GM19324 (cell line): ENCODE measurements around the gene ESRRG.
"Not testable (repeated sequence)": the region's sequence is repeated elsewhere in the genome, so short reads cannot be mapped to it uniquely, and the experiment has no call there.

Source experiments
- ATAC-seq: cut with Tn5 transposase; IDR thresholded peaks from one replicate; pipeline ENCODE4 v1.9.1; 2021; ENCODE audit warnings: mild to moderate bottlenecking, moderate library complexity; ENCODE audit not compliant: unreplicated experiment, low FRiP score

The ESRRG gene

DNA sequence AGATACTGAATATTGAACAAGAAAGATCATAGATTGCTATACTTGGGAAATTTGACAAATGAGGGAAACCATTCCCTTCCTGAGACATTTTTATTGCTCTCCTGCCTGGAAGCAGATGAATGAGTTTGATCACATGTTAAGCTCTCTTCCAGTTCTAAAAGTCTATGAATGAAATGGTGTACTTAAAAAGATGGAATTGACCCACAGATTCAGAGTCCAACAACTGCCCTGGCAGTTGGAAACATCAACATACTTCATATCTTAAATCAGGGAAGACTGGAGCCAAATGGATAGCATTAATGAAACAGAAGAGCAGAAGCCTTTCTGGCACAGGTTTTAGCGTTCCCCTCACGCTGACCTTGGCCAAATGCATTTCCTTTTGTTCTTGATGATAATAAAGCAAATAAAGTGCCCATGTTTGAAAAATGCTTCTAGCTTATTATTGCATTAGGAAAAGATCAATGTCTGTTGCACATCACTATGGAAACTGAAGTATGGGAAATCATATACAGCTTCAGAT is 142.6 kb downstream of the ESRRG start:
- ATAC-seq = no peak

DNA sequence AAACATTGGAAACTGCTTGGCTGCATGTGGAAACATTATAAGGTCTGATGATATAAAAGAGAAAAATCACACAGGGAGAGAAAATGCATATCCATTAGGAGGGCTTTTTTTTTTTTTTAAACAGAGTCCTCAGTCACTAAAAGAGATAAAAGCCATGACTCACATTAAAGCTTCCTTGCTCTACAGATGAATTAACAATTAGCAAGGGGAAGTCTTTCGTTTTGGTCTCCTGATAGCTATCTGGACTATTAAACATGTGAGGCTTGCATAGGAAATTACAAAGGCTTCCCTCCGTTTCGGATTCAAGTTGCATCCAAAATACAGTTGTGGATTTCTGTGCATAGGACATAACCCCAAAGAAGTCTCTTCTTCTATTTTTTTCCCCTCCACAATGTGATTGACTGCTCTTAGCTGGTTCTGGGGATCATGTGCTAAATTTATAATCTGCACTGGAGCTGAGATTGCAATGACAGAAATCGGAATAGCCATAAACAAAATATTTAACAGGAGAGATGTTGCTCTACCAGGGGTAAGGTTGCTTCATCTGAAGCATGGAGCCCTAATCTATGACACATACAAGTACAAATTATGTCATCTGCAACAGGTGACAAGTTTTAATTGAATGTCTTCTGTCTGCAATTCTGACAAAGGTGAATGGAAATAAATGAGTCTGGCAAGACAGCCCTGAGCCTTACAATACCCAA is 146.8 kb downstream of the ESRRG start:
- ATAC-seq = no peak

DNA sequence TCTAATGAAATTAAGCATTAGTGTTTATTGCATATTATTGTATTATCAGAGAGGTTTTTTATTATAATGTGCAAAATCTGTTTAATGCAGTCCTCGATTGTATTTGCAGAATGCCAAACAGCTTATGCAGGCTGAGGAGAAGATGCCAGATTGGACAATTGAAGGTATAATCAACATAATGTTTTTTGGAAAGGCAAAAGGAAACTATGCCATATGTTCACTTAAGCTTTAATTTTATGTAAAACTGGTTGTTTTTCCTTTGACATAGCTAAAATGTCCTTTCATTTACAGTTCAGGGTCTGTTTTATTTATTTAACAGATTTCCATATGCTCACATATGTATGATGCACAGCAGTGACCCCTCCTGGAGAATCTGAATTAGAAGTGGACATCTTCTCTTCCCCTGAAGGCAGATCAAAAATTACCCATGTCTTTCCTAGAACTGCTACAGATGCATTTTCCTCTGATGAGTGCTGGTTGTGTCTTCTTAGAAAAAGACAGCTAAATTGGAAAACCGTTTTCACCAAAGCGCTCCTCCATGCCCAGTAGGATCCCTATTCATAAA is 156.5 kb downstream of the ESRRG start:
- no peak for ATAC-seq

DNA sequence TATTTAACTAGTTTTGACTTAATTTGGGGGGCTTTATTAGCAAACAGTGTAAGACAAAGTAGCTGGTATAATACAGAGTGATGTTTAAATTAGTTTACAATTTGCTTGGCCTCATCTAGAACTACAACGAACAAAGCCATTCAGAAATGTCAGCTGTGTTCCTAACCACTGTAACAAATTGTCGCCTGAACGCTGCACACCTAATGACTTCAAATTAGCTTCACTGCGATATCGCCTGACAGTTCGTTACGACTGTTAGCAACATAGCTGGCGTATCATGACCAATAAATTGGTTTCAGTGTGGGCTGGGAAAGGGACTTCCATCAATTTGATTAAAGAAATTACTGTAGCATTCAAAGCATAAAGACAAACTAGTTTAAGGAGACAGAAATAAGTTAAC is 160.1 kb downstream of the ESRRG start:
- ATAC-seq = no peak

DNA sequence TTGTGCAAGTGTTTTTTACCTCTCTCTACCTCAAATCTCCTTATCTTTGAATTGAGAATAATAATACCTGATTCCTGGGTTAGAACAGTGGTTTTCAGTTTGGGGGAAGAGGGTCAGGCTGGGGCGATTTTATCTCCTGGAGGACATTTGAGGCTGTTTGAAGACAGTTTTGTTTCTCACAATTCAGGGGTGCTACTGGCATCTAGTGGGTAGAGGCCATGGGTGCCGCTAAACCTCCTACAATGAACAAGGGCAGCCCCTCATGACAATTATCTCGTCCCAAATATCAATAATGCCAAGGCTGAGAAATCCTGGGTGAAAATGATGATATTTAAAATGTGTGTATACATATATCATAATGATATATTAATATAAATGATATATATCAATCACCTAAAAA is 160.8 kb downstream of the ESRRG start:
- no peak for ATAC-seq

DNA sequence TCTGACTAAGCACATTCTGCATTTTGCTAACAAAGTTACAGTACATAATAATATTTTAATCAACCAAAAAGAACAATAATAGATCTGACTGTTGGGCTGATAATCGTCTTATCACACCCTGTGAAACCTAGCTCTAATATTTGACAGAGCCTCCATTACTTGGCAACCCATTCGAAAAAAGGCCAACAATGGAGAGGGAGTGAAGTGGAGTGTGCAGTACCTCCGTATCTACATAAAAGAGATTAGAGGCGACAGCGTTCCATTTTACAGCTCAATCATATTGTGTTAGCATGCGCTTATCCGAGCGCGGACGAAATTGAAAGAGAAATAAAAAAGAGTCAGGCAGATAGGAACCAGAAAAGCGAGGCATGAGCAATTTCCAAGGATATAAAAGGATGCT is 162.7 kb downstream of the ESRRG start:
- no peak for ATAC-seq

DNA sequence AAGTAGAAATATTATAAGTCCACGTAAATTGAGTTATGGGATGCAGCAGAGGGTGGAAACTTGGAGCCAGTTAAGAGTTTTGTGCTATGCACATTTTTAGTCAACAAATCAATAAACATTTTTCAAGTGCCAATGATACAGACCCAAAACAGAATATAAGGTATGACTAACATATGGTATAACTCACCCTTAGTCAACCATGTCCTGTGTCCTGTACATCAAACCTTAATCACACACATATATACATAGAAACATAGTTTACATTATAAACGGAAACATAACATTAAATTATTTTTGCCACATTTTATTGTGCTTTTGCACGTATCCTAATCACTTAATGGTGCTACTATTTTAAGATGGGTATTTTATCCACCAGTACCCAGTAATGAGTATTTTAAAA is 163.9 kb downstream of the ESRRG start:
- no peak for ATAC-seq

DNA sequence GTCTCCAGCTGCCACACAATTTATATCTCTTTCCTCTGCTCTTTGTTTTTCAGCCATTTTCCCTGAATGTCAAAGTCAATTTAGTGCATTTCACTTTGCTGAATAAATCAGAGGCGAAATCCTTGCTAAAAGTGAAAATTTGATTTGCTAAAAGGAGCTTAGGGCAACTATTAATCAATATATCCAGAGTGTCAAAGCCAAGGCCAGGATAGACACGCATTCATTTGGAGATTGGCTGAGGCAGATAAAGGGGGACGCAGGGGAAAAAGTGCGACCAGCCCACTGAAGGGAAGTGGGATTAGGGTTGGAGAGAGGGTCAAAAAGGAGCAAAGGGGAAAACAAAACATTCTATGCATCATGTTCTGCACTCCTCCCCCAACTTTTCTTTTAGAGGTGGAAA is 167.6 kb downstream of the ESRRG start:
- no peak for ATAC-seq

DNA sequence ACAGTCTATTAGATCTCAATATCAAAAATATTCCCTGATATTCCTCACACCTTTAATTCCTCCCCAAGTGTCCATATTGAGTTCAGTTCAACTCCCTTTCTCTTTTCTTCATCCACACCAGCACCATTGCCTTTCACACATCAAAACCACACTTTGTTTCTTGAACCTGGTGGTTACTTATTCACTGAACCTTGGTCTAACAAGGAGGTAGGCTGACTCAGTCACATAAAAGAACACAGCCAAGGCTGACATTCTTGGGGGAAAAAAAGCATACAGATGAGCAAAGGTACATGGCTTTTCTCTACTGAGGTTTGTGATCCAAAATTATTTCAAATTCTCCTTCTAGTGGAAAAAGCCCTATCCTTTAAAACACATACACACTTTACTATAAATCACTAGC is 168.3 kb downstream of the ESRRG start:
- ATAC-seq = no peak

DNA sequence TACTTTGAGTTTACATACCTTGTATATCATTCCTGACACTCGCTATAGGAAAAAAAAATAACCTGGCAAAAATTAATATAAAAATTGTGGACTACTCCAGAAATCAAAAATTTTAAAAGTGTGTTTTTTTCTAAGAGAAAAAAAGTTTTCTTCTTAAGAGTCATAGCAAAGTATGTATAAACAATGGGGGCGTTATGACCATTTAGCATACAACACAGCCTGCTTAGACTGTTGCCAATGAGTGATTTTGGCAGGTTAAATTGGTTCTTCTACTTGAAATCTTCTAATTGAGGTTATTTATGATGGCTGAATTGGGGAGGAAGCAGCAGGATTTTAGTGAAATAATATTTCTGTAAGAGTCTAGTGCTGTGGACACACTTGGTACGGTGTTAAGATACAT is 169.5 kb downstream of the ESRRG start:
- no peak for ATAC-seq

DNA sequence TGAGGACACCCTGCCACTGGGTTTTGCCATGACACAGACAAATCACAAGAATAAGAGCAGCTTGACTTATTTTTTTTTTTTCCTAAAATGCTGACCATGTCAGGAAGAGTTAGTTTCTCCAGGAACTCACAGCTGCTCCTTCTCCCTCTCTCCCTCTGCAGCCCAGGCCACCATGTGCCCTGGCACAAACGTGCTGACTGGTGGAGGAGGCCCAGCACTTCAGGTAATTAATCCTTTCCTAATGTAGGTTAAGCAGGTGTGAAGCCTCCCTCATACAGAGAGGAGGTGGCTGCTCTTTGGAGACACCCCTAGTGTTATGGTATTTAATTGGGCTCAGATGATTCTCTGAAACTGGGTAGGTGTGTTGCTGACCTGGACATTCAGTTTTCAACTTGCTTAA is 170.2 kb downstream of the ESRRG start:
- no peak for ATAC-seq

DNA sequence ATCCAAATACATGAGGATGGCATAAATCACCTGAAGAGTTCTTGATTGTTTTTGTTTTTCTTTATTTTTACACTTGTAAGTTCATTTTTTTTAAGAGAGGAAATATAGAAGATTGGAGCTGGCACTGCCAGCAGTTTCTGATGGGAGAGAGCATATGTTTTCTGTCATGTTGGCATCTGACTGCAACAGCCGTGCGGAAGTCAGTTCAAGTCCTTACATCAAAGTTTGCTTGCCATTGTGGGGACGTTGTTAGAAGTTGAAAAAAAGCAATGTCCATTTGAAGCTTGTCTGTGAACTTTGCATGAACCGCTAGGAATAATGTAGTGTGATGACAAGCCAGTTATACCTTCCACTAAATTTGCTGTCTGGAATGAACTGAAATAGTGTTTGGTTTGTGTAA is 173.4 kb downstream of the ESRRG start:
- ATAC-seq = no peak

DNA sequence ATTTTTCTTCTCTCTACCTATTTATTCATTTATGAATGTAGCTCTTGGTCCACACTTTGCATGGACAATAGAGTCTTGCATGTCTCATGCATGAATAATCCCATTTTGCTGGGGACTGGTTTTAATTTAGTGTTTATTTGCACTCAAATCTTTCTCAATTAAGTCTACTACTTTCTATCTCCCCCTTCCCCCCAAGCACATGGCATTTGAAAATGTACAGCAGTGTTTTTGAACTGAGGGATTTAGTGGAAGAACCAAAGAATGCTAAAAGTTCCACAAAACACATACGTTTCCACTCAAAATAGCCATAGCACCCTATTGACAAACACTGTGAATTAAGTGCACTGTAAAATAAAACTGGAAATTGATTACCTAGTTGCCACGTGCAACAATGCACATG is 180.5 kb downstream of the ESRRG start:
- no peak for ATAC-seq

DNA sequence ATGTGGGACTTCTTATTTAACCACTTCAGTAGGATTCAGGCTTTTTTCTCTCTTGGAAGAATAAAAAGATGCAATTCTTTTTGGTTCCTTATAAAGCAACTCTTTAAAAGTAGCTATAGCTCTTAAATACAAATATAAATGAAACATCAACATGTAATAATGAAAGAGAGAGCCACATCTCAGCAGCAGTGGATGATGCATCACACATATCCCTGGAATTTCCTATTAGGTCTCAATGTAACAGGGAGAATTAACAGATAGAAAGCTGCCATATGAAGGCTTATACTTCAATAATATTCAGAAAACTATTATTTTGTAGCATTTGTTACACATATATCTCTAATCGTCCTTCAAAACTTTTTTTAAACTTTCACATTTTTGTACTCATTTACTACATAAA is 181.0 kb downstream of the ESRRG start:
- ATAC-seq = no peak

DNA sequence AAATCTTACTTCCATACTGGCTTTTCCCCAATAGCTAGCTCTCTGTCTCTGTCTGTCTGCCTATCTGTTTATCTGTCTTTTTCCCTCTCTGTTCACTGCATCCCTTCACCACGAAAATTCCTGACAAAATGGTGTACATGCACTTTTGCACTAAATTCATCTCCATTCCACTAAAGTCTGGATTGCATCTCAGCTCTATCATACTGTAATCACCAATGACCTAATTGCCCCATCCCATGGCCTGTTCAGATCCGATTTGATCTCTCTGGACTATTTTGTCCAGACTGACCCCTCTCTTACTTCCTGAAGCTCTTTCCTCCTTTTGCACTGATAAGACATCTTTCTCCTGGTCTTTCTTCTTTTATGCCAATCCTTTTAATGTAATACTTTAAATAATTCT is 187.5 kb downstream of the ESRRG start:
- ATAC-seq = no peak

DNA sequence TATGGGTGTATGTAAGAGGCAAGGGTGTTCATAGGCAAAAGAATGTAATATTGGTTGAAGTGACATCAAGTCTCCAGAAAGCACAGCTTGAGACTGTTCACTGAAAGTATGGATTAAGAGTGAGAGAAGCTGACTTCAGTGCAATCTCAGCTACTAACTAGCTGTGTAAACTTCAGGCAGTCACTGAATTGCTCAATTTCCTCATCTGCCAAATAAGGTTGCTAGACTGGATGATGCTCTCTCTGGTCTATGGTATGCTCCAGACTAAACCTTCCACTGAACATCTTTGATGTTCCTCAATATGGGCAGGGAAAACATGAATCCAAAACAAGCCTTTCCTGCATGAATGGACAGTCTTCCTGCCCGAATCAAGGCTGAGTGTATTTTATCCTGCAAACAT is 188.2 kb downstream of the ESRRG start:
- ATAC-seq = no peak

DNA sequence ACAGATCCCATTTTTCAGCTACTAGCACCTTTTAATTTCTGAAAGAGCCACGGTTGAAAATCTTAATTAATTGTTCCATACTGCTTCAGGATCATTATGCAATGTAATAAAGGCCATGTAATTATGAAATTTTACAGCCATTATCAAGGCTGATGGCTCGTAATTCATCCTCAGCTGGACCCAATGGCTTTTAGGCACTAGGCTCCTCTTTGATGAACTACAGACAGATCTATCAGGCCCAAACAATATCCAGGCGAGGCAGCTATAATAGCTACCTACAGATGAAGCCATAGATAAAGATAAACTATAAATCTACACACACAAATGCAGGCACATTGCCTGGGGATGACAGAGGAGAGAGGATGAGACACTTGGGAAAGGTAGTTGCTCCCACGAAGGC is 189.5 kb downstream of the ESRRG start:
- no peak for ATAC-seq

DNA sequence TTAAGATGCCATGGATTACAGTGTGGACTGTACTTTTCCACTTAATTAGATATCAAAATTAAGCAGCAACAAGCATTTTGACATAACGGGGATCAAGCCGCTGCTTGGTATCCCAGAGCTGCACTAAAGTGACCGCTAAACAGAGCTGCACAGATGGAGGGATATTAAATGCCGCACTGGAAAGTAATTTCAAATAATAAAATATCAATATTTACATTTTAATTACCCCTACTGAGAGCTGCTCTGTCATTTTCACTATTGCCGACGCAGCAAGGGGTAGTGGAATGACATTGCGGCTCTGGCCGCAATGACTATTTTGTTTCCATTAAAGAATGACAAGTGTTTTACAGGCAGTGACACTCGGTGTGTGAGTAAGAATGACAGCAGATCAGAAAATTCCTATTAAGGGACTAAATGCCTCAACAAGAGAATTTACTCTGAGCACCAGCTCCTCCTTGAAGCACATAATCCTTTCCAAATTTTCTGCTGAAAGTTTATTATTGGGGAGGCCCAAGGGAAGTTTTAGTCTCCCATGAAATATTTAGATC is 190.9 kb downstream of the ESRRG start:
- ATAC-seq = no peak

DNA sequence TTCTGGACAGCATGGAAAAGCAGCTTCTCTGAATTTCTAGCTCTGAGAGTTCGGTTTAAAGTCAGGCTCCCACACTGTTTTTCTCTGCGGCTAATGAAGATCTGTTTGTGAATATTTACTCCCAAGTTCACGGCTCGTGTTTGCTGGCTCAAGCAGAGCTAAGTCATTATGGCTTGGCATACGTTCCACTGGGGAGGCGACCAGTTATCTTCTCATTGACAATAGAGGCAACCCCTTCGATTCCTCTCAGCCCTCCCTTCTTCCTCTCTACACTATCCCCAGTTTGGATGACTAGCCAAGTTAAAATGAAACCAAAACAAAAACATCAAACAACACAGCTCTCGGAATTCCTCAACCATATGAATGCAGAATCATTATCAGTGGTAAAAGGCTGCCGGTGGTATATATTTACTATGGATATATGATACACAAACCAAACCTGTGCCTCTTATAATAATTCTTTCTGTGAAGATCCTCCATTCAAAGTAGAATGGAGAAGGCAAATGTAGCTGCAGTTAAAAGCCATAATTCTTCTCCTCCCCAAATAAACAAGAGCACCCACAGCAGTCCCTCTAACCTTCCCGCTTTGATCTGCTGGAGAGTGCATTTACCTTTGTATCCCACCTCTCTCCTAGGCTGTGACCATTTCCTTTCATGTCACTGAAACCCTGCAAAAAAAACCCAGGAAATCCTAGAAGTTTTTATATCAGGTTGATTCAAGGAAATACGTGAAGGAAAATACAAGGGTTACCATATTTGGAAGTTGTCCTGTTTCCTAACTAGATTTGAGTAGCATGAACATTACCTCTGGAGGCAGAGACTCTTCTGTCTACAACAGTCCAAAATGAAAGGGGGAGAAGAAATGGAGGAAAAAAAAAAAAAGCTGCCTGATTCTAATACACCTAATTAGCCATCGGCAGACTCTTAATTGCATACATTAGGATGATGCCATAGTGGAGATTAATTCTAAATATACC is 191.7 kb downstream of the ESRRG start:
- peak; percentile 53 for ATAC-seq

DNA sequence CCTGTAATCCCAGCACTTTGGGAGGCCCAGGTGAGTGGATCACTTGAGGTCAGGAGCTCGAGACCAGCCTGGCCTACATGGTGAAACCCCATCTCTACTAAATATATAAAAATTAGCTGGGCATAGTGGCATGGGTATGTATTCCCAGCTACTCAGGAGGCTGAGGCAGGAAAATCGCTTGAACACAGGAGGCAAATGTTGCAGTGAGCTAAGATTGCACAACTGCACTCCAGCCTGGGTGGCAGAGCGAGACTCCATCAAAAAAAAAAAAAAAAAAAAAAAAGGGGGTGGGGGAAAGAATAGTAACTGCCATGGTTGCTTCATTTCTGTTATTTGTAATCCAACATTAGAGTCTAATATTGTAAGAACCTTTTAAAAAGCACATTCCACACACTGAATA is 193.4 kb downstream of the ESRRG start:
- ATAC-seq = not testable (repeated sequence)

DNA sequence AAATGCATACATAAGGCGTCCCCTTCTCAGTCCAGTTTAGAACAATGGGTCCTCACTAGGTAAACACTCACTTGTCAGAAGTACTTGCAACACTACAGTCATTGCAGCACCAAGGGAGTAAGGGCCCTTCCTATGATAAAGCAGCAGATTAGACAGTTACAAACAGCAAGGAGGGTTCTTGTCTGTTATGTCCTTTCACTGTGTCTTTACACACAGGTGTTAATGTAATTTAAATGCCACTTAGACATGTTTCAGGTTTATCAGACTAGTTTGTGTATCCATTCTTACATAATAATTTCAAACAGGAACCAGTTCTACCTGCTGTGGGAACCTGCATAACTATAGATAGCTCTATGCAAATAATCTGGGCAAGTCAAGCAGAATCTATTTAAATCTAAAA is 194.4 kb downstream of the ESRRG start:
- ATAC-seq = peak; percentile 94
